ENCODE data around the gene GAS7.

The GAS7 gene

GRCh38 chr17:10119203-10120108, 79.0 kb downstream of the GAS7 start:
- ATAC-seq (no peak), DNase-seq (no peak)
- Mint-ChIP-seq H3K27me3 (peaks cover 10% of the 10 kb centered on the region), H3K4me3 (peak overlapping the region in 1 of 2 donors; percentile 30), H3K27ac (peak overlapping the region; percentile 21 to 56), H3K4me1 (peaks cover 61% of the 10 kb centered on the region), H3K9me3 (no peaks in the 10 kb centered on the region)

GRCh38 chr17:10118788-10119130, 79.6 kb downstream of the GAS7 start:
- peak overlapping the region; percentile 21 to 23 for H3K27ac Mint-ChIP-seq
- peaks cover 68% of the 10 kb centered on the region for H3K4me1 Mint-ChIP-seq
- no peak for ATAC-seq
- DNase-seq, result no peak
- no peak overlapping the region for H3K4me3 Mint-ChIP-seq
- H3K9me3 Mint-ChIP-seq, result no peaks in the 10 kb centered on the region
- H3K27me3 Mint-ChIP-seq, result peaks cover 10% of the 10 kb centered on the region

GRCh38 chr17:10117581-10118001, 80.8 kb downstream of the GAS7 start:
- H3K4me3 Mint-ChIP-seq, result no peak overlapping the region
- DNase-seq (no peak), ATAC-seq (no peak)
- H3K27ac Mint-ChIP-seq, result peak overlapping the region in 1 of 2 donors; percentile 3
- H3K9me3 Mint-ChIP-seq, result no peaks in the 10 kb centered on the region
- H3K4me1 Mint-ChIP-seq, result peaks cover 64% of the 10 kb centered on the region
- H3K27me3 Mint-ChIP-seq, result peaks cover 10% of the 10 kb centered on the region

GRCh38 chr17:10116753-10117420, 81.5 kb downstream of the GAS7 start:
- Mint-ChIP-seq H3K27me3 (peaks cover 3% of the 10 kb centered on the region), H3K27ac (peak overlapping the region in 1 of 2 donors; percentile 3), H3K4me1 (peaks cover 58% of the 10 kb centered on the region), H3K9me3 (no peaks in the 10 kb centered on the region), H3K4me3 (no peak overlapping the region)
- no peak for ATAC-seq
- no peak for DNase-seq

GRCh38 chr17:10116267-10116666, 82.1 kb downstream of the GAS7 start:
- H3K27me3 Mint-ChIP-seq, result no peaks in the 10 kb centered on the region
- H3K27ac Mint-ChIP-seq, result no peak overlapping the region
- ATAC-seq (no peak), DNase-seq (no peak)
- no peak overlapping the region for H3K4me3 Mint-ChIP-seq
- no peaks in the 10 kb centered on the region for H3K9me3 Mint-ChIP-seq
- H3K4me1 Mint-ChIP-seq, result peaks cover 52% of the 10 kb centered on the region

- Mint-ChIP-seq H3K27ac (peak overlapping the region in 1 of 2 donors; percentile 55), H3K4me1 (peaks cover 46% of the 10 kb centered on the region), H3K4me3 (peak overlapping the region; percentile 20 to 79), H3K27me3 (no peaks in the 10 kb centered on the region), H3K9me3 (no peaks in the 10 kb centered on the region)
- DNase-seq (no peak), ATAC-seq (no peak)
Measured at GRCh38 chr17:10115536-10115932, 82.9 kb downstream of the GAS7 start.

- Mint-ChIP-seq H3K4me3 (peak overlapping the region; percentile 63 to 79), H3K27me3 (no peaks in the 10 kb centered on the region), H3K27ac (peak overlapping the region; percentile 75 to 82), H3K4me1 (peaks cover 41% of the 10 kb centered on the region), H3K9me3 (no peaks in the 10 kb centered on the region)
- ATAC-seq, result peak; percentile 86
- DNase-seq, result peak; percentile 45 to 64
Measured at GRCh38 chr17:10114931-10115535, 83.4 kb downstream of the GAS7 start.

GRCh38 chr17:10112962-10113361, 85.4 kb downstream of the GAS7 start:
- Mint-ChIP-seq H3K9me3 (no peaks in the 10 kb centered on the region), H3K27ac (peak overlapping the region in 1 of 2 donors; percentile 17), H3K4me3 (no peak overlapping the region), H3K4me1 (peaks cover 27% of the 10 kb centered on the region), H3K27me3 (no peaks in the 10 kb centered on the region)
- DNase-seq (no peak), ATAC-seq (no peak)

- Mint-ChIP-seq H3K4me1 (peaks cover 27% of the 10 kb centered on the region), H3K4me3 (no peak overlapping the region), H3K27me3 (no peaks in the 10 kb centered on the region), H3K9me3 (no peaks in the 10 kb centered on the region), H3K27ac (no peak overlapping the region)
- DNase-seq (no peak), ATAC-seq (no peak)
Measured at GRCh38 chr17:10111907-10112452, 86.4 kb downstream of the GAS7 start.

- peaks cover 21% of the 10 kb centered on the region for H3K27me3 Mint-ChIP-seq
- no peaks in the 10 kb centered on the region for H3K9me3 Mint-ChIP-seq
- peaks cover 3% of the 10 kb centered on the region for H3K4me1 Mint-ChIP-seq
- no peak overlapping the region for H3K27ac Mint-ChIP-seq
- ATAC-seq, result no peak
- no peak for DNase-seq
- no peak overlapping the region for H3K4me3 Mint-ChIP-seq
Measured at GRCh38 chr17:10109146-10109545, 89.3 kb downstream of the GAS7 start.

- peaks cover 25% of the 10 kb centered on the region for H3K27me3 Mint-ChIP-seq
- no peaks in the 10 kb centered on the region for H3K9me3 Mint-ChIP-seq
- H3K27ac Mint-ChIP-seq, result no peak overlapping the region
- no peak overlapping the region for H3K4me3 Mint-ChIP-seq
- ATAC-seq (no peak), DNase-seq (no peak)
- H3K4me1 Mint-ChIP-seq, result no peaks in the 10 kb centered on the region
Measured at GRCh38 chr17:10107316-10108165, 90.9 kb downstream of the GAS7 start.

- H3K4me1 Mint-ChIP-seq, result no peaks in the 10 kb centered on the region
- H3K27me3 Mint-ChIP-seq, result peaks cover 25% of the 10 kb centered on the region
- H3K9me3 Mint-ChIP-seq, result no peaks in the 10 kb centered on the region
- DNase-seq (no peak), ATAC-seq (no peak)
- H3K4me3 Mint-ChIP-seq, result no peak overlapping the region
- peak overlapping the region in 1 of 2 donors; percentile 28 for H3K27ac Mint-ChIP-seq
Measured at GRCh38 chr17:10106067-10106466, 92.3 kb downstream of the GAS7 start.

- ATAC-seq (no peak), DNase-seq (no peak)
- no peaks in the 10 kb centered on the region for H3K4me1 Mint-ChIP-seq
- H3K4me3 Mint-ChIP-seq, result no peak overlapping the region
- H3K27ac Mint-ChIP-seq, result peak overlapping the region in 1 of 2 donors; percentile 28
- H3K27me3 Mint-ChIP-seq, result peaks cover 25% of the 10 kb centered on the region
- H3K9me3 Mint-ChIP-seq, result no peaks in the 10 kb centered on the region
Measured at GRCh38 chr17:10105513-10106001, 92.8 kb downstream of the GAS7 start.

- Mint-ChIP-seq H3K4me1 (no peaks in the 10 kb centered on the region), H3K27me3 (peaks cover 25% of the 10 kb centered on the region), H3K9me3 (no peaks in the 10 kb centered on the region), H3K4me3 (no peak overlapping the region), H3K27ac (no peak overlapping the region)
- no peak for DNase-seq
- ATAC-seq, result no peak
Measured at GRCh38 chr17:10103712-10104111, 94.7 kb downstream of the GAS7 start.

- Mint-ChIP-seq H3K9me3 (no peaks in the 10 kb centered on the region), H3K27me3 (peaks cover 25% of the 10 kb centered on the region), H3K4me3 (no peak overlapping the region), H3K4me1 (no peaks in the 10 kb centered on the region), H3K27ac (no peak overlapping the region)
- no peak for DNase-seq
- no peak for ATAC-seq
Measured at GRCh38 chr17:10102817-10103216, 95.6 kb downstream of the GAS7 start.

Measured in stimulated activated naive CD8-positive, alpha-beta T cell treated with anti-CD3 and anti-CD28 coated beads, Interleukin-15, amount 100 ng/mL, for 72 hours (primary cell).